K562 (cell line): ENCODE measurements around the gene MRPL22. TPM values are rescaled to one million over a fixed set of nuclear protein-coding genes. Genes with fewer than 3 reads are reported as not detected.

Source experiments
- CC2D1A ChIP-seq: fragments of 450-650 bp; IDR thresholded peaks from 2 replicates; pipeline ENCODE4 v1.6.1; 2017; ENCODE audit warnings: mild to moderate bottlenecking
- ILK ChIP-seq: fragments of 450-650 bp; IDR thresholded peaks from 2 replicates; pipeline ENCODE4 v1.6.1; 2016; ENCODE audit warnings: missing genetic modification characterization, low read depth, mild to moderate bottlenecking, missing compliant biosample characterization, moderate library complexity, borderline replicate concordance
- KLF16 ChIP-seq: IDR thresholded peaks from 2 replicates; pipeline ENCODE4 v1.6.1; 2016; ENCODE audit warnings: antibody characterized with exemption
- NELFE ChIP-seq: IDR thresholded peaks from 2 replicates; pipeline ENCODE4 v1.6.1; 2011; ENCODE audit warnings: mild to moderate bottlenecking; ENCODE audit not compliant: insufficient read depth, insufficient read length
- PCBP1 ChIP-seq: fragments of 200-400 bp; formaldehyde crosslinking; IDR thresholded peaks from 2 replicates; pipeline ENCODE4 v1.6.1; 2018; ENCODE audit warnings: mild to moderate bottlenecking, low read depth, low read length; ENCODE audit not compliant: poor library complexity, severe bottlenecking
- POLR2B ChIP-seq: fragments of 450-650 bp; IDR thresholded peaks from 2 replicates; pipeline ENCODE4 v1.6.1; 2018; ENCODE audit warnings: low read depth; ENCODE audit not compliant: partially characterized antibody
- RERE ChIP-seq: sonication (generic); formaldehyde crosslinking; IDR thresholded peaks from 2 replicates; pipeline ENCODE4 v1.8.0; 2023; ENCODE audit warnings: missing genetic modification reagents, mild to moderate bottlenecking, borderline replicate concordance
- SIN3B ChIP-seq: fragments of 450-650 bp; IDR thresholded peaks from 2 replicates; pipeline ENCODE4 v1.6.1; 2017; ENCODE audit warnings: low read depth, mild to moderate bottlenecking, moderate library complexity
- SNRNP70 ChIP-seq: fragments of 200-400 bp; formaldehyde crosslinking; optimal IDR thresholded peaks from 2 replicates; pipeline ENCODE3; 2017; ENCODE audit warnings: low read depth, low read length
- SUPT5H ChIP-seq: fragments of 450-650 bp; IDR thresholded peaks from 2 replicates; pipeline ENCODE4 v1.6.1; 2016
- TCFL5 ChIP-seq: fragments of 250-450 bp; sonication (Bioruptor Pico); conservative IDR thresholded peaks from 2 replicates; pipeline ENCODE4 v1.6.1; 2021; ENCODE audit warnings: mild to moderate bottlenecking, moderate library complexity, matching md5 sums
- UBTF ChIP-seq, 2 experiments: IDR thresholded peaks; 2 replicates each; pipeline ENCODE4 v1.6.1; 2012; ENCODE audit warnings: improper control_type of control experiment in 2 of 2, low read depth in 2 of 2, low read length in 2 of 2, borderline replicate concordance in 1 of 2
- VEZF1 ChIP-seq: fragments of 200-800 bp; sonication (Bioruptor generic); IDR thresholded peaks from 2 replicates; pipeline ENCODE4 v1.6.1; 2017; ENCODE audit warnings: missing genetic modification characterization, missing compliant biosample characterization
- YY1 ChIP-seq, 3 experiments: IDR thresholded peaks; 2 replicates each; pipeline ENCODE4 v1.6.1; 2011; ENCODE audit warnings: low read length in 2 of 3, mild to moderate bottlenecking in 2 of 3, moderate library complexity in 2 of 3, borderline replicate concordance in 1 of 3, control low read depth in 1 of 3, low read depth in 1 of 3; ENCODE audit not compliant: insufficient read depth in 3 of 3, insufficient replicate concordance in 2 of 3, control insufficient read depth in 1 of 3, insufficient read length in 1 of 3; ENCODE audit errors: extremely low read depth in 1 of 3
- ZNF511 ChIP-seq: sonication (generic); formaldehyde crosslinking; IDR thresholded peaks from 2 replicates; pipeline ENCODE4 v1.8.0; 2022; ENCODE audit warnings: mild to moderate bottlenecking, missing genetic modification reagents
- ZNF764 ChIP-seq: fragments of 250-450 bp; sonication (Bioruptor Pico); IDR thresholded peaks from 2 replicates; pipeline ENCODE4 v1.4.0; 2020; ENCODE audit warnings: low read depth, mild to moderate bottlenecking, moderate library complexity
- polyA plus RNA-seq, 8 experiments: library from polyadenylated mRNA; depleted of rRNA in 4 of 8; stranded (reverse) in 5 of 8; unstranded in 3 of 8; fragments of >200 nt; fragmentation: Nextera tagmentation in 2 of 8; fragmentation: Illumina TruSeq in 1 of 8; extraction: Ambion mirVana in 2 of 8; extraction: Trizol in 1 of 8; gene quantifications; 2 replicates each; pipeline versions ENCODE4 v1.2.1 to v1.2.3, GENCODE V29; 2011 to 2014; ENCODE audit warnings: inconsistent platforms in 1 of 8, missing spikeins in 1 of 8
- total RNA-seq, 7 experiments: library from RNA; depleted of rRNA in 6 of 7; stranded (reverse); fragments of >200 nt in 6 of 7; fragmentation: Illumina TruSeq in 2 of 7; extraction: Trizol in 2 of 7; gene quantifications; 2 replicates each; pipeline versions ENCODE4 v1.2.1 to v1.2.3, GENCODE V29; 2011 to 2021; ENCODE audit warnings: low replicate concordance in 1 of 7

MRPL22 gene
- total and polyA plus RNA-seq, 9 of the 15 experiments (the other 6 are each of a cell fraction or from before 2014, with no cell fraction given) = 41.1 to 424 (median 102) TPM

GRCh38 chr5:154937718-154938466 lies 3.0 kb upstream of the MRPL22 start, which contains the start of gene GEMIN5 (continued):
- TF ChIP-seq RERE (CRISPR knock-in tag) (0 out of 2 replicates have a peak, but pooled peaks have one; percentile 54), NELFE (no peak), UBTF (IDR thresholded peaks at IDR 0.05; ENCODE audit: borderline replicate concordance in 1 of 2, low read depth in 2 of 2, low read length in 2 of 2) (0 out of 4 replicates have a peak, but pooled peaks of 1 of the 2 experiments have one; percentile 38), POLR2B (peak; percentile 52), ZNF511 (CRISPR knock-in tag) (peak; percentile 67; the same call in 1 of the 2 replicates), YY1 (IDR thresholded peaks at IDR 0.05; ENCODE audit: borderline replicate concordance in 1 of 3, control insufficient read depth in 1 of 3, extremely low read depth in 1 of 3, insufficient read depth in 3 of 3, insufficient read length in 1 of 3, insufficient replicate concordance in 2 of 3, low read depth in 1 of 3, low read length in 2 of 3) (peak in 2 of 3 experiments; percentile 49 to 50), TCFL5 (CRISPR knock-in tag) (no peak), ILK (tag) (no peak), VEZF1 (CRISPR knock-in tag) (peak; percentile 82), SNRNP70 (no peak), CC2D1A (no peak), KLF16 (peak; percentile 84), SUPT5H (peak; percentile 71), SIN3B (peak; percentile 41; the same call in 1 of the 2 replicates), PCBP1 (peak; percentile 37), ZNF764 (CRISPR knock-in tag) (no peak)
